K562 (cell line): ENCODE measurements around the gene AGO3. TPM values are rescaled to one million over a fixed set of nuclear protein-coding genes. Genes with fewer than 3 reads are reported as not detected.

Experiments used
- SREBF2 ChIP-seq: sonication (generic); formaldehyde crosslinking; IDR thresholded peaks from 2 replicates; pipeline ENCODE4 v1.4.0; 2020; ENCODE audit warnings: mild to moderate bottlenecking, missing genetic modification reagents
- ZNF324 ChIP-seq: fragments of 250-450 bp; sonication (Bioruptor Pico); IDR thresholded peaks from 2 replicates; pipeline ENCODE4 v1.4.0; 2020; ENCODE audit warnings: mild to moderate bottlenecking
- ZNF589 ChIP-seq: fragments of 200-800 bp; sonication (Bioruptor generic); IDR thresholded peaks from 2 replicates; pipeline ENCODE4 v1.6.1; 2016; ENCODE audit warnings: low read depth, missing genetic modification characterization, missing compliant biosample characterization
- polyA plus RNA-seq, 8 experiments: library from polyadenylated mRNA; depleted of rRNA in 4 of 8; stranded (reverse) in 5 of 8; unstranded in 3 of 8; fragments of >200 nt; fragmentation: Nextera tagmentation in 2 of 8; fragmentation: Illumina TruSeq in 1 of 8; extraction: Ambion mirVana in 2 of 8; extraction: Trizol in 1 of 8; gene quantifications; 2 replicates each; pipeline versions ENCODE4 v1.2.1 to v1.2.3, GENCODE V29; 2011 to 2014; ENCODE audit warnings: inconsistent platforms in 1 of 8, missing spikeins in 1 of 8
- total RNA-seq, 7 experiments: library from RNA; depleted of rRNA in 6 of 7; stranded (reverse); fragments of >200 nt in 6 of 7; fragmentation: Illumina TruSeq in 2 of 7; extraction: Trizol in 2 of 7; gene quantifications; 2 replicates each; pipeline versions ENCODE4 v1.2.1 to v1.2.3, GENCODE V29; 2011 to 2021; ENCODE audit warnings: low replicate concordance in 1 of 7
- TF ChIP-seq, protein P1 (sequence below), 2 experiments: fragments of 450-650 bp; IDR thresholded peaks; 2 replicates each; pipeline ENCODE4 v1.6.1; 2016; ENCODE audit warnings: mild to moderate bottlenecking in 2 of 2, borderline replicate concordance in 1 of 2, low read depth in 1 of 2, moderate library complexity in 1 of 2
- TF ChIP-seq, protein P2 (sequence below): fragments of 250-450 bp; sonication (Bioruptor Pico); IDR thresholded peaks from 2 replicates; pipeline ENCODE4 v1.5.0; 2020; ENCODE audit warnings: mild to moderate bottlenecking, borderline replicate concordance
- TF ChIP-seq, protein P3 (sequence below): sonication (generic); formaldehyde crosslinking; IDR thresholded peaks from 2 replicates; pipeline ENCODE4 v1.8.0; 2022; ENCODE audit warnings: missing genetic modification reagents, mild to moderate bottlenecking, moderate library complexity, borderline replicate concordance
- TF ChIP-seq, protein P4 (sequence below): sonication (generic); formaldehyde crosslinking; IDR thresholded peaks from 2 replicates; pipeline ENCODE4 v1.9.0; 2022; ENCODE audit warnings: mild to moderate bottlenecking, missing genetic modification reagents
- TF ChIP-seq, protein P5 (sequence below), 3 experiments: IDR thresholded peaks in 2 of 3; conservative IDR thresholded peaks in 1 of 3; 2 replicates each; pipeline ENCODE4 v1.5.1; 2011 to 2012; ENCODE audit warnings: low read length in 3 of 3, mild to moderate bottlenecking in 3 of 3, control low read depth in 2 of 3, improper control_type of control experiment in 1 of 3, inconsistent platforms in 1 of 3, low read depth in 1 of 3, mixed read lengths in 1 of 3, moderate library complexity in 1 of 3; ENCODE audit not compliant: insufficient read depth in 2 of 3
- TF ChIP-seq, protein P6 (sequence below): sonication (generic); formaldehyde crosslinking; IDR thresholded peaks from 2 replicates; pipeline ENCODE4 v1.9.0; 2022; ENCODE audit warnings: mild to moderate bottlenecking, missing genetic modification reagents

The AGO3 gene
- total and polyA plus RNA-seq, 9 of the 15 experiments (the other 6 are each of a cell fraction or from before 2014, with no cell fraction given): 4.5 to 41.5 (median 22.7) TPM

DNA sequence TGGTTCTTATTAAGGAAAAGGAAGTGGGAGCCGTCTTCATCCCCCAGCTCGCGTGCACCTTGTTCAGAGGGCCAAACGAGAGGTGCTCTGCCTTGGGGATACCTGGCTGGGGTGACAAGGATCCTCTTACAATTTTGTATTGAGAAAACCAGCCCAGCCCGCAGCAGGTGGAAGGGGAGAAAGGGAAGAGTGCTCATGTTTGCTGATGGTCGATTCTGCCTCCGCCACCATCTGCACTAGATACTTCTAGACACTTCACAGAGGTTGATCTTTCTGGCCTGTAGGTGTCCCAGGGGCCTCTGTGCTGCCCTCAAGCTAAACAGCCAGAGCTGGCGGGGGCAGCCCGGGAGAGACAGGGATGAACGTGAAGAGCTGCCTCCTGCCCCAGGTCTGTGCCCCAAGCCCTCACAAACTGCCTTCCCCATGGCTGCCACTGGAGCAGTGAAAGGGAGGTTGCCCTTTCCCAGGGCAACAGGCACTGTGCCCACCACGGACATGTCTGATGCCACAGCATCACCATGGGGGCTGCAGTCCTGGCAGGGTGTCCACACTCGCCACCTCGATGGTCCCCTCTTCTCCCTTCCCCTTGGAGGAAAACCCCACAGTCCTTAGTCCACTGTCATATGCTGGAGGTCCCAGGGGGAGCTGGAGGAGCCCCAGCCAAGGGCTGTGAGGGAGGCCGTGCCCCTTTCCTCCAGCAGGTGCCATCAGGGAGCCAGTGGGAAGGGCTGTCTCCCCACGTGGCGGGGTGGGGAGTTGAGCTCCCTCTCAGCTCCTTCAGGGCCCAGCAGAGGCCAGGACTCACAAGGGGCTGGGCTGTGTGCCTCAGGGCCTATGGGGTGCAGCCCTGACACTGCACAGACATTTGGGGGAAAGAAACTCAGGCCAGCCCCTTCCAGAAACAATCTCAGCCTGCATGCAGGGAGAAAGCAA is 165.9 kb downstream of the AGO3 start (continued):
- TF ChIP-seq, protein P1, sequence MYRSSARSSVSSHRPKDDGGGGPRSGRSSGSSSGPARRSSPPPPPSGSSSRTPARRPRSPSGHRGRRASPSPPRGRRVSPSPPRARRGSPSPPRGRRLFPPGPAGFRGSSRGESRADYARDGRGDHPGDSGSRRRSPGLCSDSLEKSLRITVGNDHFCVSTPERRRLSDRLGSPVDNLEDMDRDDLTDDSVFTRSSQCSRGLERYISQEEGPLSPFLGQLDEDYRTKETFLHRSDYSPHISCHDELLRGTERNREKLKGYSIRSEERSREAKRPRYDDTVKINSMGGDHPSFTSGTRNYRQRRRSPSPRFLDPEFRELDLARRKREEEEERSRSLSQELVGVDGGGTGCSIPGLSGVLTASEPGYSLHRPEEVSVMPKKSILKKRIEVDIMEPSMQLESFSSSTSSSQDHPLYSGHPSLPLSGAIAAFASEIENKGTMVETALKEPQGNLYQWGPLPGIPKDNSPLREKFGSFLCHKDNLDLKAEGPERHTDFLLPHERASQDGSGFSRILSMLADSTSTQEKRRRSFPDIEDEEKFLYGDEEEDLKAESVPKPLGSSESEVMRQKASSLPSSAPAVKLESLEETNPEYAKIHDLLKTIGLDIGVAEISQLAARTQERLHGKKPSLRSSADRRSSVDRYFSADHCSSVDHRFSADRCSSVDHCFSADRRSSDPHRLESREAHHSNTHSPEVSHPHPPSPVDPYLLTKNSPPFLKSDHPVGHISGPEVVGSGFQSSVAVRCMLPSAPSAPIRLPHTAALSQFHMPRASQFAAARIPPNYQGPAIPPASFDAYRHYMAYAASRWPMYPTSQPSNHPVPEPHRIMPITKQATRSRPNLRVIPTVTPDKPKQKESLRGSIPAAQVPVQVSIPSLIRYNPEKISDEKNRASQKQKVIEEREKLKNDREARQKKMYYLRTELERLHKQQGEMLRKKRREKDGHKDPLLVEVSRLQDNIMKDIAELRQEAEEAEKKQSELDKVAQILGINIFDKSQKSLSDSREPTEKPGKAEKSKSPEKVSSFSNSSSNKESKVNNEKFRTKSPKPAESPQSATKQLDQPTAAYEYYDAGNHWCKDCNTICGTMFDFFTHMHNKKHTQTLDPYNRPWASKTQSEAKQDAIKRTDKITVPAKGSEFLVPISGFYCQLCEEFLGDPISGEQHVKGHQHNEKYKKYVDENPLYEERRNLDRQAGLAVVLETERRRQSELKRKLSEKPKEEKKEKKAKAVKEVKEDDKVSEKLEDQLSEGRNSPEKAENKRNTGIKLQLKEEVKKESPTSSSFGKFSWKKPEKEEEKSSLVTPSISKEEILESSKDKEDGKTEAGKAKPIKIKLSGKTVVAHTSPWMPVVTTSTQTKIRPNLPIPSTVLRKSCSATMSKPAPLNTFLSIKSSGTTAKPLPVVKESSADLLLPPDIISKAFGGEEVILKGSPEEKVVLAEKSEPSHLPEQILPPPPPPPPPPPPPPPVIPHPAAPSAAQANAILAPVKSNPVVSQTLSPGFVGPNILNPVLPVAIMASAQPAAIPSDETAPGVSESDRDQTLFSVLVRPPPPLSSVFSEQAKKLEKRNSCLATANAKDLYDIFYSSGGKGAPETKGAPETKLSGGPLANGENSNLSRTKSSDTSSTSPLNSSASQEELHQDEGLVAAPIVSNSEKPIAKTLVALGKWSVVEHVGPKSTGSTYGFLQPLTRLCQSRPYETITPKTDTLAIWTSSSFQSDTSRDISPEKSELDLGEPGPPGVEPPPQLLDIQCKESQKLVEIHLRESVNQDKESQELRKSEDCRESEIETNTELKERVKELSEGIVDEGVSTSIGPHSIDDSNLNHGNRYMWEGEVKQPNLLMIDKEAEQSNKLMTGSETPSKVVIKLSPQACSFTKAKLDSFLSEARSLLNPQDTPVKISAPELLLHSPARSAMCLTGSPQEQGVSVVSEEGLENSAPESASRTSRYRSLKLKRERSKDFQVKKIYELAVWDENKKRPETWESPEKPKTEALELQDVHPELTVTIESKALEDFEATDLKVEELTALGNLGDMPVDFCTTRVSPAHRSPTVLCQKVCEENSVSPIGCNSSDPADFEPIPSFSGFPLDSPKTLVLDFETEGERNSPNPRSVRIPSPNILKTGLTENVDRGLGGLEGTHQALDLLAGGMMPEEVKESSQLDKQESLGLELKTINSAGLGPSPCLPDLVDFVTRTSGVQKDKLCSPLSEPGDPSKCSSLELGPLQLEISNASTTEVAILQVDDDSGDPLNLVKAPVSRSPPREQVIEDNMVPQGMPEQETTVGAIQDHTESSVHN (IDR thresholded peaks at IDR 0.05; ENCODE audit: borderline replicate concordance in 1 of 2, low read depth in 1 of 2): no peak
- TF ChIP-seq, protein P2, sequence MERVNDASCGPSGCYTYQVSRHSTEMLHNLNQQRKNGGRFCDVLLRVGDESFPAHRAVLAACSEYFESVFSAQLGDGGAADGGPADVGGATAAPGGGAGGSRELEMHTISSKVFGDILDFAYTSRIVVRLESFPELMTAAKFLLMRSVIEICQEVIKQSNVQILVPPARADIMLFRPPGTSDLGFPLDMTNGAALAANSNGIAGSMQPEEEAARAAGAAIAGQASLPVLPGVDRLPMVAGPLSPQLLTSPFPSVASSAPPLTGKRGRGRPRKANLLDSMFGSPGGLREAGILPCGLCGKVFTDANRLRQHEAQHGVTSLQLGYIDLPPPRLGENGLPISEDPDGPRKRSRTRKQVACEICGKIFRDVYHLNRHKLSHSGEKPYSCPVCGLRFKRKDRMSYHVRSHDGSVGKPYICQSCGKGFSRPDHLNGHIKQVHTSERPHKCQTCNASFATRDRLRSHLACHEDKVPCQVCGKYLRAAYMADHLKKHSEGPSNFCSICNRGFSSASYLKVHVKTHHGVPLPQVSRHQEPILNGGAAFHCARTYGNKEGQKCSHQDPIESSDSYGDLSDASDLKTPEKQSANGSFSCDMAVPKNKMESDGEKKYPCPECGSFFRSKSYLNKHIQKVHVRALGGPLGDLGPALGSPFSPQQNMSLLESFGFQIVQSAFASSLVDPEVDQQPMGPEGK (CRISPR knock-in tag): no peak
- TF ChIP-seq ZNF589 (CRISPR knock-in tag): no peak
- TF ChIP-seq, protein P3, sequence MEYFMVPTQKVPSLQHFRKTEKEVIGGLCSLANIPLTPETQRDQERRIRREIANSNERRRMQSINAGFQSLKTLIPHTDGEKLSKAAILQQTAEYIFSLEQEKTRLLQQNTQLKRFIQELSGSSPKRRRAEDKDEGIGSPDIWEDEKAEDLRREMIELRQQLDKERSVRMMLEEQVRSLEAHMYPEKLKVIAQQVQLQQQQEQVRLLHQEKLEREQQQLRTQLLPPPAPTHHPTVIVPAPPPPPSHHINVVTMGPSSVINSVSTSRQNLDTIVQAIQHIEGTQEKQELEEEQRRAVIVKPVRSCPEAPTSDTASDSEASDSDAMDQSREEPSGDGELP (CRISPR knock-in tag): 0 out of 2 replicates have a peak, but pooled peaks have one; percentile 18
- TF ChIP-seq, protein P4, sequence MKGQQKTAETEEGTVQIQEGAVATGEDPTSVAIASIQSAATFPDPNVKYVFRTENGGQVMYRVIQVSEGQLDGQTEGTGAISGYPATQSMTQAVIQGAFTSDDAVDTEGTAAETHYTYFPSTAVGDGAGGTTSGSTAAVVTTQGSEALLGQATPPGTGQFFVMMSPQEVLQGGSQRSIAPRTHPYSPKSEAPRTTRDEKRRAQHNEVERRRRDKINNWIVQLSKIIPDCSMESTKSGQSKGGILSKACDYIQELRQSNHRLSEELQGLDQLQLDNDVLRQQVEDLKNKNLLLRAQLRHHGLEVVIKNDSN: peak; percentile 78
- no peak for TF ChIP-seq SREBF2 (CRISPR knock-in tag)
- TF ChIP-seq, protein P5, sequence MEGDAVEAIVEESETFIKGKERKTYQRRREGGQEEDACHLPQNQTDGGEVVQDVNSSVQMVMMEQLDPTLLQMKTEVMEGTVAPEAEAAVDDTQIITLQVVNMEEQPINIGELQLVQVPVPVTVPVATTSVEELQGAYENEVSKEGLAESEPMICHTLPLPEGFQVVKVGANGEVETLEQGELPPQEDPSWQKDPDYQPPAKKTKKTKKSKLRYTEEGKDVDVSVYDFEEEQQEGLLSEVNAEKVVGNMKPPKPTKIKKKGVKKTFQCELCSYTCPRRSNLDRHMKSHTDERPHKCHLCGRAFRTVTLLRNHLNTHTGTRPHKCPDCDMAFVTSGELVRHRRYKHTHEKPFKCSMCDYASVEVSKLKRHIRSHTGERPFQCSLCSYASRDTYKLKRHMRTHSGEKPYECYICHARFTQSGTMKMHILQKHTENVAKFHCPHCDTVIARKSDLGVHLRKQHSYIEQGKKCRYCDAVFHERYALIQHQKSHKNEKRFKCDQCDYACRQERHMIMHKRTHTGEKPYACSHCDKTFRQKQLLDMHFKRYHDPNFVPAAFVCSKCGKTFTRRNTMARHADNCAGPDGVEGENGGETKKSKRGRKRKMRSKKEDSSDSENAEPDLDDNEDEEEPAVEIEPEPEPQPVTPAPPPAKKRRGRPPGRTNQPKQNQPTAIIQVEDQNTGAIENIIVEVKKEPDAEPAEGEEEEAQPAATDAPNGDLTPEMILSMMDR (IDR thresholded peaks at IDR 0.05 in 2 of 3, conservative IDR thresholded peaks at IDR 0.05 in 1 of 3; ENCODE audit: insufficient read depth in 2 of 3, low read depth in 1 of 3, low read length in 3 of 3): peak; percentile 33 to 72 (median 34)
- TF ChIP-seq ZNF324 (CRISPR knock-in tag): no peak
- TF ChIP-seq, protein P6, sequence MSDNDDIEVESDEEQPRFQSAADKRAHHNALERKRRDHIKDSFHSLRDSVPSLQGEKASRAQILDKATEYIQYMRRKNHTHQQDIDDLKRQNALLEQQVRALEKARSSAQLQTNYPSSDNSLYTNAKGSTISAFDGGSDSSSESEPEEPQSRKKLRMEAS (CRISPR knock-in tag): peak; percentile 70
